SK-MEL-5 (cell line): ENCODE measurements around the gene RTCA. TPM values are rescaled to one million over a fixed set of nuclear protein-coding genes. Genes with fewer than 3 reads are reported as not detected.
"Not testable (repeated sequence)": the region's sequence is repeated elsewhere in the genome, so short reads cannot be mapped to it uniquely, and the experiment has no call there.

Experiments used
- DNase-seq: peaks from one replicate; pipeline ENCODE4 v3.0.0-alpha.2; 2016; ENCODE audit warnings: low read depth, low spot score
- in situ Hi-C: cut with HindIII; loops from 2 replicates; pipeline ENCODE4 v1.10.0; 2016; ENCODE audit warnings: low sequenced_read_pairs, high pct_unique_total_duplicates, low pct_unique_long_range_greater_than_20kb
- total RNA-seq: library from RNA; depleted of rRNA; stranded (reverse); fragments of >200 nt; shearing (Covaris generic); gene quantifications from 2 replicates; pipeline ENCODE4 v1.2.3, GENCODE V29; 2014

Gene RTCA
- total RNA-seq, 1 experiment from 2014 or later = 53.2 TPM

DNA sequence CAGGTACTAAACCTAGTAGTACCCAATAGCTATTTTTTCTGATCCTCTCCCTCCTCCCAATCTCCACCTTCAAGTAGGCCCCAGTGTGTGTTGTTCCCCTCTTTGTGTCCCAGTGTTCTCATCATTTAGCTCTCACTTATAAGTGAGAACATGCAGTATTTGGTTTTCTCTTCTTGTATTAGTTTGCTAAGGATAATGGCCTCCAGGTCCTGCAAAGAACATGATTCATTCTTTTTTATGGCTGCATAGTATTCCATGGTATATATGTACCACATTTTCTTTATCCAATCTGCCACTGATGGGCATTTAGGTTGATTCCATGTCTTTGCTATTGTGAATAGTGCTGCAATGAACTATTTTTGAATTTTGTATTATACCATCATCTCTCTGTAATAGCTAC, 31.0 kb downstream of the RTCA start:
- in situ Hi-C loops, DNase-seq: not testable (repeated sequence)

- DNase-seq = no peak
- in situ Hi-C loops = no loop called here
Measured at GRCh38 chr1:100298512-100298911, 32.5 kb downstream of the RTCA start.

DNA sequence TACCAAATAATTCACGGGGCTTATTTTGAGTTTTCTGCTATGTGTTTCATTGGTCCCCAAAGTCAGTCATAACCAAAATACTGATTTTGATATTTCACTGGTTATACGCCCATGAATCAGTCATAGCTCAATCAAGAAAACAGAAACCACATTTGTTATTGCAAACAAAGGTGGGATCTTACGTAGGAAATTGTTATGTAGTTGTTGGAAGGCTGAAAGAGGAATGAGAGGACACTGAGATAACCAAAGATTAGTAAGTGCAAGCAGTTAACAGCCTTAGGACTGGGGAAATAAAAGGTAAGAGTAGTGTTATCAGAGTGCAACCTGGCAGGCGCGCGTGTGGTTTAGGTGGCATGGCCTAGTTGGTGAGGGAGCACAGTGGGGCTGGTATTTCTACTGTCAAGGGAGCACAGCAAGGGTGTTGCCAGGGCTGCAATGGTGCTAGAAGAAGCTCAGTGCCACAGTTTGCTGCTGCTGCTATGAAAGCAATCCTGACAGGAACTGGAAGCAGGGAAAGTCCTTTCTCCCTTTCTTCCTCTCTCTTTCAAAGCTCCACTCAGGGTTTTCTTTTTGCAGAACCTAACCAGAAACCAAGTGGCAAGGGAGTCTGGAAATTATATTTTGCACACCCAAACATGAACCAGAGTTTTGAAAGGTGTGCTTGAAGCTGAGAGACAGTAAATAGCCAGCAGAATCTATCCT, 33.7 kb downstream of the RTCA start:
- DNase-seq = no peak
- in situ Hi-C loops = no loop called here

GRCh38 chr1:100300691-100301090, 34.7 kb downstream of the RTCA start:
- DNase-seq = no peak

GRCh38 chr1:100302739-100303138, 36.7 kb downstream of the RTCA start:
- DNase-seq = no peak
- in situ Hi-C loops = no loop called here

More at GRCh38 chr1:100300691-100301090, 34.7 kb downstream of the RTCA start:
- in situ Hi-C loops = no loop called here

- in situ Hi-C loops = no loop called here
- DNase-seq = no peak
Measured at GRCh38 chr1:100304227-100304626, 38.2 kb downstream of the RTCA start.

- in situ Hi-C loops = no loop called here
- no peak for DNase-seq
Measured at GRCh38 chr1:100304921-100305320, 38.9 kb downstream of the RTCA start.

GRCh38 chr1:100305954-100306353, 39.9 kb downstream of the RTCA start:
- DNase-seq = no peak
- in situ Hi-C loops = no loop called here

DNA sequence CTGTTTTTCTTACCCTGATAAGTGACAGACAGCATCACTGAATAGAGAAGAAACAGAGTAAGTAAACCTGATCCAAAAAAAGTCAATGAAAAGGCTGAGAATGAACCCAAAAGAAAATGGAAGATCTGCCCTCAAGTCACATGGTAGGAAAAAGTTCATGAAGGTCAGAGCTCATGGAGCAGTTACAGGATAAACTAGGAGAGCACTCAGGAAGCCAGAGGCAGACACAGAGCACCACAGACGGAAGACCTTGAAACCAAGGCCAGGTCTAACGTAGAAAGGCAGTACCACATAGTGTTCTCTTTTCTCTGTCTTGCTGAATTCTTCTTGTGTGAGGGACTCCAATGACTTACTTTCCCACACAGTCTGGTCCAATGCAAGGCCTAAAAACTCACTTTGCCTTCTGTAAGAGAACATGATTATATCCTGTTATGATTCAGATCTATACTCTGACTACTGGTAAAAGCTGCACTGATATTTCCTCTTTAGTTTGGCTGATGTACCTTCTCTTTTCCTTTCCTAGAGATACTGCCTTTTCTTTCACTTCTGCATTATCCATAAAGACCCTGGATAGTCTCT, 40.8 kb downstream of the RTCA start:
- in situ Hi-C loops = no loop called here
- DNase-seq = no peak

GRCh38 chr1:100308777-100309176, 42.8 kb downstream of the RTCA start:
- DNase-seq = no peak
- in situ Hi-C loops = no loop called here

- no peak for DNase-seq
- in situ Hi-C loops = no loop called here
Measured at GRCh38 chr1:100309863-100310262, 43.8 kb downstream of the RTCA start.

- DNase-seq = no peak
- in situ Hi-C loops = no loop called here
Measured at GRCh38 chr1:100313382-100313781, 47.4 kb downstream of the RTCA start.

GRCh38 chr1:100316622-100317021, 50.6 kb downstream of the RTCA start:
- no peak for DNase-seq
- in situ Hi-C loops = no loop called here

DNA sequence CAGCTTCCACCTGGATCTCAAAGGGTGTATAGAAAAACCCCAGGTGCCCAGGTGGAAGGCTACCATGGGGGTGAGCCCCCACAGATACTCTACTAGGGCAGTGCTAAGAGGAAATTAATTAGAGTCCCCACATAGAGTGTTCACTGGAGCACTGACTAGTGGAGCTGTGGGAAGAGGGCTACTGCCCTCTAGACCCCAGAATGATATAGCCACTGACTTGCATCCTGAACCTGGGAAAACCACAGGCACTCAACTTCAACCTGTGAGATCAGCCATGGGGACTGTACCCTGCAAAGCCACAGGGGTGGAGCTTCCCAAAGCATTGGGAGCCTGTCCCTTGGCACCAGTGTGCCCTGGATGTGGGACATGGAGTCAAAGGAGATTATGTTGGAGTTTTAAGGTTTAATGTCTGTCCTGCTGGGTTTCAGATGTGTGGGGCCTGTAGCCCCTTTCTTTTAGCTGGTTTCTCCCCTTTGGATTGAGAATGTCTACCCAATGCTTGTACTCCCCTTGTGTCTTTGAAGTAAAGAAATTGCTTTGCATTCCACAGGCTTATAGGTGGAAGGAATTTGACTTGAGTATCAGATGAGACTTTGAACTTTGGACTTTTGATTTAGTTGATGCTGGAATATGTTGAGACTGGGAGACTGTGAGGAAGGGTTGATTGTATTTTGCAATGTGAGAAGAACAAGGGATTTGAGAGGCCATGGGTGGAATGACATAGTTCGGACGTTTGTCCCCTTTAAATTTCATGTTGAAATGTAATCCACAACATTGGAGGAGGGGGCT, 54.5 kb downstream of the RTCA start:
- in situ Hi-C loops = no loop called here
- DNase-seq = no peak

- no peak for DNase-seq
- in situ Hi-C loops = no loop called here
Measured at GRCh38 chr1:100321100-100321493, 55.1 kb downstream of the RTCA start.

DNA sequence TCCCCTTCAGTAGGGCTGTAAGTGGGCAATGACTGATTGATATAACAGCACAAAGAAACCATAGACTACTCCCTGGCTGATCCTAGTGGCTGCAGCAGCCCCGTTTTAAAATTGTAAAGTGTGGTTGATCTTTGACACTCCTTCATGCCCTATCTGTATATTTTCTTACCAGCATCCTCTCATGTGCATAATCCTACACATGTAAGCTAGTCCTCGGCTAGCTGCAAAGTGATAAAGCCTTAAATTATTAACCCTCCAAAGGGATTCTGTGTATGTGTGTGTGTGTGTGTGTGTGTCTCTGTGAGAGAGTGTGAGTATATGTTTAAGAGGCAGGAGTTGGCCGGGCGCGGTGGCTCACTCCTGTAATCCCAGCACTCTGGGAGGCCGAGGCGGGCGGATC, 55.5 kb downstream of the RTCA start:
- DNase-seq = no peak
- in situ Hi-C loops = no loop called here

DNA sequence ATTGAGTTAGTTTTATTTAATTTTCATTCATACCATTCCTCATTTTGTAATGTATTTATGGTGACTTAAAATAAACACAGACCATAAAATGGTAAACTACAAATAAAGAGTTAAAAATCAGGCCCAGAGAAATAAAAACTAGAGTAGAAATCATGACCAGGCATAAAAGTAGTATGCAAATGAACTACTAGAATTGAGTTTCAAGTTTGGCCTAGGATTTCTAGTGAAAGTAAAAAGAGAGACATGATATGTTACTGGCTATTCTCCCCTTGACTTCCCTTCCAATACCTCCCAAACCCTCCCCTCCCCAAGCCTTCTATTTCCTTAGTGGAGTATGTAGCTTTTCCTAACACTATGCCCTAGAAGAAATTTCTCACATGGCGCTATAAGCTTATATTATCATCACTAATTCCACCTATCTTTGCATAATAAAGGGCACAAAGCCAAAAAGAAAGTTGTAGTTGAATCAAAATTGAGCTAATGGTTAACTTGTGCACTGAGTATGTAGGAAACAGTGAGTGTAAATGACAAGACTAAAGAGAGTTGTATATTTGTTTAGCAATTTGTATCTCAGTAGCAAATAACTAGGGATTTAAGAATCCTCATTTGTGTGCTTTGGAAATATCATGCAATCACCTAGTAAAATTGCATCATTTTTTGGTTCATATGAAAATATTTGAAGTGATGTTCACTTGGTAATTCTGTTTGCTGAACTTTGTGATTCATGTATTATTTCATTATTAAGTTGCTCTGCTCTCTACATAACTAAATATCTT, 56.6 kb downstream of the RTCA start:
- in situ Hi-C loops = no loop called here
- no peak for DNase-seq

DNA sequence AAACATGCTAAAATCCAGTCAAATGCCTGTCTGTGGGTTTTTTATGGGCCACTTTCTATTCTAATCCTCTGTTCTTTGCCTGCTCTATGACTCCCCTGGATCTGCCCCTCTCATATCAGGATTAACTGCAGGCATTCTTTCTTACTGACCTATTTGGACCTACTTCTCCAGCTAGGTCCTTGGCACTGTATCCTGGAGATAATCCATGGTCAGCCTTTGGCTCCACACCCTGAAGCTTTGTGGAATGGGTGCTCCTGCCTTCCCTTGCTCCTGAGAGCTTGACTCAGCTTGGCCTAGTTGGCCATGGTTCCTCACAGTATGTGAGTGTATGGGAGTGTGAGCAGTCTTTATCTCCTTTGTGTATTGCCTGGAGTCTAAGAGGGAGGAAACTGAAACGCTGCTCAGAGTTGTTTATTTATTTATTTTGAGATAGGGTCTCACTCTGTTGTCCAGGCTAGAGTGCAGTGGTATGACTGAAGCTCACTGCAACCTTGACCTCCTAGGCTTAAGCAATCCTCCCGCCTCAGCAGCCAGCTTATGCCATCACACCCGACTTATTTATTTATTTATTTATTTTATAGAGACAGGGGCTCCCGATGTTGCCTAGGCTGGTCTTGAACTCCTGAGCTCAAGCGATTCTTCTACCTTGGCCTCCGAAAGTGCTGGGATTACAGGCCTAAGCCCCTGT, 57.5 kb downstream of the RTCA start:
- in situ Hi-C loops = no loop called here

More for the DNA sequence above, 57.5 kb downstream of the RTCA start:
- DNase-seq = no peak
